Measurements from ENCODE around the gene AOPEP.
"Not testable (repeated sequence)": the region's sequence is repeated elsewhere in the genome, so short reads cannot be mapped to it uniquely, and the experiment has no call there.

Gene AOPEP

GRCh38 chr9:94921656-94922055, 195.2 kb downstream of the AOPEP start:
- no peak for DNase-seq

- peak in 1 of 2 experiments; percentile 60 for DNase-seq
Measured at GRCh38 chr9:94922098-94922607, 195.7 kb downstream of the AOPEP start.

- DNase-seq = peak; percentile 43 to 78
Measured at GRCh38 chr9:94922691-94923107, 196.2 kb downstream of the AOPEP start.

GRCh38 chr9:94923326-94924089, 197.0 kb downstream of the AOPEP start:
- DNase-seq = peak in 1 of 2 experiments; percentile 14

GRCh38 chr9:94925751-94926430, 199.4 kb downstream of the AOPEP start:
- DNase-seq = no peak

- no peak for DNase-seq
Measured at GRCh38 chr9:94926431-94926800, 199.9 kb downstream of the AOPEP start.

GRCh38 chr9:94927048-94927761, 200.7 kb downstream of the AOPEP start:
- DNase-seq = no peak

- DNase-seq = no peak
Measured at GRCh38 chr9:94927762-94928670, 201.5 kb downstream of the AOPEP start.

- no peak for DNase-seq
Measured at GRCh38 chr9:94928691-94929368, 202.3 kb downstream of the AOPEP start.

- DNase-seq = no peak
Measured at GRCh38 chr9:94929369-94929756, 202.9 kb downstream of the AOPEP start.

GRCh38 chr9:94931036-94931633, 204.6 kb downstream of the AOPEP start:
- DNase-seq = no peak

GRCh38 chr9:94931740-94932139, 205.2 kb downstream of the AOPEP start:
- no peak for DNase-seq

GRCh38 chr9:94932652-94933510, 206.4 kb downstream of the AOPEP start:
- no peak for DNase-seq

GRCh38 chr9:94933511-94933828, 207.0 kb downstream of the AOPEP start:
- no peak for DNase-seq

GRCh38 chr9:94934816-94935328, 208.4 kb downstream of the AOPEP start:
- DNase-seq = no peak

GRCh38 chr9:94935396-94935795, 208.9 kb downstream of the AOPEP start:
- no peak for DNase-seq

- no peak for DNase-seq
Measured at GRCh38 chr9:94936419-94936818, 209.9 kb downstream of the AOPEP start.

GRCh38 chr9:94937214-94937903, 210.9 kb downstream of the AOPEP start:
- DNase-seq = no peak

GRCh38 chr9:94938384-94938783, 211.9 kb downstream of the AOPEP start:
- no peak for DNase-seq

- not testable (repeated sequence) for DNase-seq
Measured at GRCh38 chr9:94940296-94940695, 213.8 kb downstream of the AOPEP start.
